DMS 273 (cell line): Measurements from ENCODE around the gene RBM20.
A peak's percentile ranks its signal among the peaks of the same experiment; 100 is the strongest.
"Not testable (repeated sequence)": the region's sequence is repeated elsewhere in the genome, so short reads cannot be mapped to it uniquely, and the experiment has no call there.

Experiments used
- DNase-seq: peaks from one replicate; lab custom pipeline; 2025; ENCODE audit not compliant: unreplicated experiment; lab: John Stamatoyannopoulos, UW

RBM20 gene

GRCh38 chr10:110625356-110625894, 18.7 kb upstream of the RBM20 start:
- DNase-seq: no peak

- DNase-seq: no peak
Measured at GRCh38 chr10:110625951-110626855, 17.9 kb upstream of the RBM20 start.

GRCh38 chr10:110628161-110628560, 16.0 kb upstream of the RBM20 start:
- no peak for DNase-seq

GRCh38 chr10:110629680-110630191, 14.4 kb upstream of the RBM20 start:
- DNase-seq: peak; percentile 39

- DNase-seq: no peak
Measured at GRCh38 chr10:110631934-110632333, 12.2 kb upstream of the RBM20 start.

DNA sequence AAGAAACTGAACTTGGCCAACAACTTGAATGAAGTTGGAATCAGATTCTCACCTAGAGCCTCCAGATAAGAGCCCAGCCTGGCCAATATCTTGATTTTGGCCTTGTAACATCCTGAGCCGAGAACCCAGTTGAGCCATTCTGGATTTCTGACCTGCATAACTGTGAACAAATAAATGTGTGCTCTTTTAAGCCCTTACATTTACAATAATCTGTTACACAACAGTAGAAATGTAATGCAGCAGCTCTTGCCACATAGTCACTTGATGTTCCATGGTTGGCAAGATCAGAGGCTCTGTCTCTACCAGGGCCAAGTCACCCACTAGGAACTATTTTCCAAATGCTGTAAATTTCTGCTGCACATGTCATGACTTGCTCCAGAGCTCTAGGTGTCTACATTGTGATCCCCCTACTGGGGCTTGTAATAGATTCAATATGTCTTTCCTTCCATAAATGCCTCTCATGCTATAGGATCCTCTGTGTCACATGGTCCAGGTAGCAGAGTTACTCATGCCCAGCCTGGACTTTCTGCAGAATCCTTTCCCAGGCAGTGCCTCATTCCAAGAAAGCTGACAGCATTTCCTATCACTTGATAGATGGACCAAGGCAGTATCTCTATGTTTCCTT, 11.4 kb upstream of the RBM20 start:
- no peak for DNase-seq

DNA sequence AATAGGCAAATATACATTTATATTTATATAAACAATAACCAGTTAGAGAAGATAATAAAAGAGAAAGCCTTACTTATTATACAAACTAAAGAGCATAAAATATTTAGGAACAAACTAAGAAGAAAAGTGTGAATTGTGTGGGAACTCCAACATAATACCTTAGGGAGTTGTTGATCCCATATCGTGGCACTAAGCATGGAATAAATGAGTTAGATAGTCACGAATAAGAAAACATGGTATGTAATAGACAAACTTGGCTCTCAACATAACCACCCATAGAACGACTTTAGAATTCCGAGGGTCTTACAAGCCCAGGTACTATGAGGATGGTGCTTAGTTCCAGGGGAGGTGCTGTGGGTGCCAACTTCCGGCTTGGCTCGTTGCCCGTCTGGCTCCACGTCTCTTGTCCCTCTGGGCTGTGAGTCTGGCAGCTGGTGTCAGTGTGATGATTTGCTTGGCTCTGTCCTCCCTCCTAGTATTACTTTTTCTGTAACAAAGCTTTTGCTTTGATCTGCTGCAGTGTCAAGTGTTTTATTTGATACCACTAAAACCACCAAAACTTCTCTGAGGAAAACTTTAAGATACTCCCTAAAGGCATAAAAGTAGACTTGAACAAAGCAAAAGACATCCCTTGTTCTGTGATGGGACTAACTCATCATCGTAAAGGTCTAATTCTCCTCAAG, 9.5 kb upstream of the RBM20 start:
- DNase-seq: peak; percentile 67

DNA sequence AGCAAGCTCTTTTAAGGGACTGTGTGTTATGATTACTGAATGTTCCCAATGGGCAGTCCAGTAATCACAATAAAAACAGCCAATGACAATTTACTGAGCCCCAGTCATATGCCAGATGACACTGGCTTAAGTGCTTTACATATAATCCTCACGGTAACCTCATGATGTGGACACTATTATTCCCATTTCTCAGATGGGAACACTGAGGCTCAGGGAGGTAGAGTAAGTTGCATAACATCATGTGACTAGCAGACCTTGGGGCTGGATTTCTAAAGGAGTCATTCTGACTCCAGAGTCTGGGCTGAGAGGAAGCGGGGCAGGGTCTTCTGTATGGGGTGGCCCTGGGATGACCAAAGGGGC, 7.6 kb upstream of the RBM20 start:
- no peak for DNase-seq

DNA sequence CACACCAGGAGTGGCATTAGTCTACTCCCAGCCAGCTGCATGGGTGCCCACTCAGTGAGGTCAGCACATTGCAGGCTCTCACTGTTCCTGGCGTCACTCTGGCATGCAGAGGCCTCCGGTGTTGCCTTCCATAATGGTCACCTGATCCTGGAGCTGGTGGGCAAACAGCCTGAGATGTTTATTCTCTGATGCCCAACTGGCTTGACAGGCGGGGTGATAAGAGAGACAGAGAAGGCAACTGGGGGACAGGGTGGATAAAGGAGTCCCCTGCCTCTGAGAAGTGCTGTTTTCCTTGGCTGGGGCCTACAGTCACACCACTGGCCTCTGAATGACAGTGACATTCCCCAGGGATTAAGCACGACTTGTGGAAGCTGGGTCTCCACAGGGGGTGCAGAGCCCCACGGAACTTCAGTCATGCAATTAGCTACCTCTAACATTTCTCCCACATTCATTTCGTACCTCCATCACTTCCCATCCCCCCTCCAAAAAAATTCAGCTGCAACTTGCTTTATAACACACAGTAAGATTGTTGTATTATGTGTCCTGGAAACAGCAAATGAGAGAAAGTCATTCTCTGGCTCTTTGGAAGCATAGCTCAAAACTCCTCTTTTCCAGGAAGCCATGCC, 7.1 kb upstream of the RBM20 start:
- DNase-seq: peak; percentile 22

DNA sequence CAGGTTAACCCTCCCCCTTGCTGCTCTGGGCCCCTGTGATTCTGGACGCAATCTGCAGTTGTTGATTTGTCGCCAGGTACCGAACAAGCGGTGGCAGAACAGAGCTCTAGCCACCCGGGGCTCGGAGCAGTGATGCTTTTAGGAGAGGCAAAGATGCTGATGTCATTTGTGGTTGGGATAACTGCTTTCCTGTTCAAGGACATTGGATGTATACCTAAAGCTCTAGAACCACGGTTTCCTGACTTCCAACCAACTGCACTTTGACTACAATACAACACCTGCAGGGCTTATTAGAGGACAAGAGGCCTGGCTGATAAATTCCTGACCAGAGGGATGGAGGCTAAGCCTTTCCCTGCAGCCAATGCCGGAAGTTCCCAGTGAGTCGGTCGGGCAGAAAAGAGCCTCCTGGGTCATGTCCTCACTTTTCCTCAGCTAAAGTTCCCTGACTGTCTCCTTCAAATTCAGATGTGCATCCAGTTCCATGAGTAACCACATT, 6.5 kb upstream of the RBM20 start:
- DNase-seq: peak; percentile 49

DNA sequence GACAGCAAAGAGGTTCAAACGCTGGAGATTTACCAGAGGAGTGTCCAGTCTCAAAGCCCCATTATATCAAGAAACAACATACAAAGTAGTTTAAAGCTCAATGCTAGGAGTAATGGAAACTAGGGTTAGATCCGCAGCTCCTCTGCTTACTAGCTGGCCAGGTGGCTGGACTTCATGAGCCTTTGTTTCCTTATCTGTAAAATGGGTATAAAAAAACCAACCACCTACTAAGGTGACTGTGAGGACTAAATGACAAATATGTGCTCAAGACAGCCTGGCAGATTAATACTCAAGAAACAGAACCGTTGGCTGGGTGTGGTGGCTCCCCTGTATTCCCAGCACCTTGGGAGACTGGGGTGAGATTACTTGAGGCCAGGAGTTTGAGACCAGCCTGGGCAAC, 5.8 kb upstream of the RBM20 start:
- DNase-seq: no peak

DNA sequence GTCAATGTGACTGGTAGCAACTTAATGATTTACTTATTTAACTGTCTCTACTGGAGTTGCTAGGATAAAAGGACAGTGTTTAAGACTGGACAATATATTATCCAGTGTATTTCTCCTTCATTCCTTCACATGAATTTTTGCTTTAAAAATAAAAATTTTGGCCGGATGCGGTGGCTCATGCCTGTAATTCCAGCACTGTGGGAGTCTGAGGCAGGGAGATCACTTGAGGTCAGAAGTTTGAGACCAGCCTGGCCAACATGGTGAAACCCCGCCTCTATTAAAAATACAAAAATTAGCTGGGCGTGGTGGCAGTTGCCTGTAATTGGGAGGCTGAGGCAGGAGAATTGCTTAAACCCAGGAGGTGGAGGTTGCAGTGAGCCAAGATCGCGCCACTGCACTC, 5.1 kb upstream of the RBM20 start:
- DNase-seq: not testable (repeated sequence)

DNA sequence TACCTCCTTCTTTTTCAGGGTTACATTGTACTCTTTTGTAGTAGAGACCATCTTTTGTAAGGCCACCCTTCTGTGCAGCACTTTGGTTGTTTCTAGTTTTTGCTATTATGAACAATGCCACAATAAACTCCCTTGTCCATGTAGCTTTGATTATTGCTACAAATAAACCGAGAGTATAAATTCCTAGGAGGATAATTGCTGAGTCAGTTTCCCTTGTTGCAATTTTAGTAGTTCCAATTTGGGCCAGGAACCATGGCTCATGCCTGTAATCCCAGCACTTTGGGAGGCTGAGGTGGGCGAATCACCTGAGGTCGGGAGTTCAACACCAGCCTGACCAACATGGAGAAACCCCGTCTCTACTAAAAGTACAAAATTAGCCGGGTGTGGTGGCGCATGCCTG, 4.3 kb upstream of the RBM20 start:
- DNase-seq: not testable (repeated sequence)

GRCh38 chr10:110641256-110641655, 2.9 kb upstream of the RBM20 start:
- DNase-seq: peak; percentile 21

DNA sequence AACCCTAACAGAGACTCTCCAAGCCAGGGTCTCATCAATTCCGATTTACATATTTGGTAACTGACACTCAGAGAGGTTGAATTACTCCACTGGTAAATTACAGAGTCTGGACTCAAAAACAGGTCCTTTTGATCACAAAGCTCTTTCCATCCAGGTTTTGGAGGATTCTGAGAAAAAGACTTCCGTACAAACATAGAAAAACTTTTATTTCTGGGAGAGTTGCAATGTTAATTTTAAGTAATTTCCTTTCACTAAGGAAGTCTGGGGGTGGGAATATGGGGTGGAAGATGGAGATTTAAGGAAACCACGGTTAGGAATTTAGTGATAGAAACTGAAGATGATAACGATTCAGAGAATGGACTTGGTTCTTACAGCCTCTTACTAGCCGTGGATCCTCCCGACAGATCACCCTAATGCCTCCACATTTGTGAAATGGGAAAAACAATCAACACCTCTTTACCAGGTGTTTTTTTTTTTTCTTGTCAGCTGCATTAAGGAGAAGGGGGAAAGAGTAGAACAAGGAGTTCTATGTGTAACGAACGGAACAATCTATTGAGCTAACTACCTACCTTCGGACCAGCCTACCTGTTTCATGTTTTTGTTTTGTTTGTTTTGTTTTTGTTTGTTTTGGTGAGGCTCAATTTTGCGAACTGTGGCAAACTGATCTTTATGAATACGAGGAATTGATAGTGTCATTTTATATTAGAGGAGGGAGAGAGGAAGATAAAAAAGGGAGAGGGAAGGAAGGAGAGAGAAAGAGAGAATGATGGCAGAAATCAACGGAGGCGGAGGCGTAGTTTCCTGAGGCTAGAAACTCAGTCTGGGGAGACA, 1.7 kb upstream of the RBM20 start:
- DNase-seq: no peak

GRCh38 chr10:110643035-110643652, 992 bp upstream of the RBM20 start:
- no peak for DNase-seq

DNA sequence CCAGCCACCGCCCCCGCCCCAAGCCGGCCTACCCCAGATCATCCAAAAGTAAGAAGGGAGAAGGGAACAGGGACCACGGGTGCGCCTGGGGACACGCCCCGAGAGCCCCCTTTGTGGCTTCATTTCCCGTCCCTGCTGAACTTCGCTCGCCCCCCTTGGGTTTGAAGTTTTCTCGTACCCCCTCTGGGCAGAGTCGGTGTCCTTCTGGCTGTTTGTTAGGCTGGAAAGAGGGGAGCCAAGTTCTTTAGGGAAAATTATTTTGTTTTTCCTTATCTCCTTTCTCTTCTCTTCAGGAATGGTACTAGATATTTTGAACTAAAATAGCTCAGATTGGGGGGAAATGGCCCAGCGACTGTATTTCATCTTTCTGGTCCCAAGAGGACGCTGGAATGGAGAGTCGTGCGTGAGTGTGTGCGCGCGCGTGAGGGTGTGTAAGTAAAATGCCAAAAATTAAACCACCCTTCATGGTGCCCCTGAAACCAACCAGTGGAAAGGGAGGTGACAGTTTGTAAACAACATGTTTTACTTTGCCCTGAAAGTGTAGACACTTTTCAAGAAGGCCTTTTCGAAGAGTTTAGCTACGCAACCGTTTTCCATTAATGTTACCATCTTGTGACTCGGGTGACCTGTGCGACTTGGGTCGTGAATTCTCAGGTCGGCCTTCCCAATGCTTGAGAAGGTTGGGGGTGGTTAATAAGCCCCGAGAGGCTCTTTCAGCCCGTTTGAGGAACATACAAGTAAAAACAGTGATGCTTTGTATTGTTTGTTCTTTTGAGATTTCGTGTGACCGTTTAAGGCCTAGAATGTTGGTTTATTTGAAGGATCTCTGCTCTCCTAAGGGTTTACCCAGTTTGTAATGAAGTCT, 694 bp downstream of the RBM20 start:
- DNase-seq: peak; percentile 34

- no peak for DNase-seq
Measured at GRCh38 chr10:110646417-110647135, 2.4 kb downstream of the RBM20 start.
